Left lung (tissue), 10 donors: ENCODE data around the gene RNF8. TPM values are rescaled to one million over a fixed set of nuclear protein-coding genes. Genes with fewer than 3 reads are reported as not detected.
A peak's percentile ranks its signal among the peaks of the same experiment; 100 is the strongest.
"Not testable (repeated sequence)": the region's sequence is repeated elsewhere in the genome, so short reads cannot be mapped to it uniquely, and the experiment has no call there.

Source experiments
- ATAC-seq: fragments of 200-7000 bp; cut with Tn5 transposase; one replicate; pipeline ENCODE4 v1.9.1; 2020; ENCODE audit warnings: moderate library complexity
- DNase-seq, 4 donors: peaks; one replicate each; pipeline ENCODE4 v3.0.0-alpha.2; 2013 to 2020
- H3K27ac ChIP-seq, 2 donors: fragments of 200-600 bp; sonication (generic) in 1 of 2; one replicate each; pipeline versions ENCODE4 v1.5.0 to v1.8.0; 2020 to 2021
- H3K27me3 ChIP-seq, 2 donors: fragments of 200-600 bp; sonication (generic) in 1 of 2; one replicate each; pipeline versions ENCODE4 v1.5.0 to v1.8.0; 2020 to 2021
- H3K36me3 ChIP-seq, 2 donors: fragments of 200-600 bp; sonication (generic) in 1 of 2; one replicate each; pipeline versions ENCODE4 v1.5.0 to v1.8.0; 2020 to 2021
- H3K4me1 ChIP-seq, 2 donors: fragments of 200-600 bp; one replicate each; pipeline ENCODE4 v1.8.0; 2021
- H3K4me3 ChIP-seq, 2 donors: fragments of 200-600 bp; sonication (generic) in 1 of 2; one replicate each; pipeline versions ENCODE4 v1.5.0 to v1.8.0; 2020 to 2021; ENCODE audit warnings: mild to moderate bottlenecking in 1 of 2
- H3K9me3 ChIP-seq, 2 donors: fragments of 200-600 bp; sonication (generic) in 1 of 2; one replicate each; pipeline versions ENCODE4 v1.5.0 to v1.8.0; 2020 to 2021
- intact Hi-C, 2 donors: fragments of 100-400 bp; cut with DNase I; formaldehyde crosslinking; loops; one replicate each; pipeline versions ENCODE4 v1.11.2 to v1.14.2; 2022
- polyA plus RNA-seq, 6 donors: library from polyadenylated mRNA; unstranded; fragments of 120-200 nt; gene quantifications; one replicate each; pipeline ENCODE4 v1.2.1, GENCODE V29; 2013; ENCODE audit not compliant: insufficient read length in 6 of 6
- total RNA-seq, 2 donors: library from RNA; stranded (reverse); fragmentation: NEBNext Ultra II Directional; extraction: Animal tissue kit (Norgen Biotek cat#: 25700); gene quantifications; one replicate each; pipeline ENCODE4 v1.2.1, GENCODE V29; 2021
- TF ChIP-seq, protein P1 (sequence below), 2 donors: fragments of 200-600 bp; sonication (generic) in 1 of 2; IDR thresholded peaks; one replicate each; pipeline versions ENCODE4 v1.5.0 to v1.8.0; 2021; ENCODE audit warnings: antibody characterized with exemption in 2 of 2
- donor health status: DM: no; HTN: yes; CAD: no.
- donor health status: DM: no; HTN: no; CAD: no.

Gene RNF8
- total and polyA plus RNA-seq, 8 donors, result 11.8 to 46.1 (median 34.8) TPM

GRCh38 chr6:37306624-37307222 lies 47.1 kb upstream of the RNF8 start:
- DNase-seq (no peak), ATAC-seq (no peak)
- H3K27me3 ChIP-seq, result no peaks in the 10 kb centered on the region
- H3K36me3 ChIP-seq, result peaks cover 0 to 47% of the 10 kb centered on the region in 2 donors
- H3K4me3 ChIP-seq, result no peak overlapping the region
- H3K27ac ChIP-seq, result no peak overlapping the region
- no peaks in the 10 kb centered on the region for H3K9me3 ChIP-seq
- TF ChIP-seq, protein P1, sequence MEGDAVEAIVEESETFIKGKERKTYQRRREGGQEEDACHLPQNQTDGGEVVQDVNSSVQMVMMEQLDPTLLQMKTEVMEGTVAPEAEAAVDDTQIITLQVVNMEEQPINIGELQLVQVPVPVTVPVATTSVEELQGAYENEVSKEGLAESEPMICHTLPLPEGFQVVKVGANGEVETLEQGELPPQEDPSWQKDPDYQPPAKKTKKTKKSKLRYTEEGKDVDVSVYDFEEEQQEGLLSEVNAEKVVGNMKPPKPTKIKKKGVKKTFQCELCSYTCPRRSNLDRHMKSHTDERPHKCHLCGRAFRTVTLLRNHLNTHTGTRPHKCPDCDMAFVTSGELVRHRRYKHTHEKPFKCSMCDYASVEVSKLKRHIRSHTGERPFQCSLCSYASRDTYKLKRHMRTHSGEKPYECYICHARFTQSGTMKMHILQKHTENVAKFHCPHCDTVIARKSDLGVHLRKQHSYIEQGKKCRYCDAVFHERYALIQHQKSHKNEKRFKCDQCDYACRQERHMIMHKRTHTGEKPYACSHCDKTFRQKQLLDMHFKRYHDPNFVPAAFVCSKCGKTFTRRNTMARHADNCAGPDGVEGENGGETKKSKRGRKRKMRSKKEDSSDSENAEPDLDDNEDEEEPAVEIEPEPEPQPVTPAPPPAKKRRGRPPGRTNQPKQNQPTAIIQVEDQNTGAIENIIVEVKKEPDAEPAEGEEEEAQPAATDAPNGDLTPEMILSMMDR (IDR thresholded peaks at IDR 0.05), result no peak
- peaks cover 0 to 5% of the 10 kb centered on the region in 2 donors for H3K4me1 ChIP-seq
- intact Hi-C loops, result no loop called here

DNA sequence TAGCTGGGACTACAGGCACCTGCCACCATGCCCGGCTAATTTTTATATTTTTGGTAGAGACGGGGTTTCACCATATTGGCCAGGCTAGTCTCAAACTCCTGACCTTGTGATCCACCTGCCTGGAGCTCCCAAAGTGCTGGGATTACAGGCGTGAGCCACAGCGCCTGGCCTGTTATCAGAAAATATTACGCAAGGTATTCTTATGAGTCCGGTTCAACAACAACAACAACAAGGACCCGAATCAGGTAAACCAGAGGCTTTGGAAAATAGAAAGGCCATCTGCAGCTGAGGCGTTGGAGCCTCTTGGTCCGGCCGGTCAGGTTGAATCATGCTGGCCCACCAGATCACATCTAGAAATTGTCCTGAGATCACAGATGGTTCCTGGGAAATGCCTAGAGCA lies 46.3 kb upstream of the RNF8 start:
- ATAC-seq, intact Hi-C loops, H3K4me1 ChIP-seq, H3K27me3 ChIP-seq, H3K9me3 ChIP-seq, H3K4me3 ChIP-seq: not testable (repeated sequence)
- peak in 1 of 4 donors; percentile 24 for DNase-seq
- Histone ChIP-seq H3K27ac (peak overlapping the region in 1 of 2 donors; percentile 40), H3K36me3 (peaks cover 0 to 39% of the 10 kb centered on the region in 2 donors)

- DNase-seq, result peak in 3 of 4 donors; percentile 59 to 95 (median 91)
- Histone ChIP-seq H3K4me3 (no peak overlapping the region), H3K9me3 (no peaks in the 10 kb centered on the region), H3K27me3 (no peaks in the 10 kb centered on the region), H3K36me3 (peaks cover 0 to 38% of the 10 kb centered on the region in 2 donors), H3K4me1 (peaks cover 0 to 7% of the 10 kb centered on the region in 2 donors), H3K27ac (peak overlapping the region in 1 of 2 donors; percentile 40)
- ATAC-seq, result peak; percentile 79
- intact Hi-C loops, result no loop called here
- TF ChIP-seq, protein P1 (IDR thresholded peaks at IDR 0.05), result no peak
These were observed 45.5 kb upstream of the RNF8 start for GRCh38 chr6:37308069-37308815.

DNA sequence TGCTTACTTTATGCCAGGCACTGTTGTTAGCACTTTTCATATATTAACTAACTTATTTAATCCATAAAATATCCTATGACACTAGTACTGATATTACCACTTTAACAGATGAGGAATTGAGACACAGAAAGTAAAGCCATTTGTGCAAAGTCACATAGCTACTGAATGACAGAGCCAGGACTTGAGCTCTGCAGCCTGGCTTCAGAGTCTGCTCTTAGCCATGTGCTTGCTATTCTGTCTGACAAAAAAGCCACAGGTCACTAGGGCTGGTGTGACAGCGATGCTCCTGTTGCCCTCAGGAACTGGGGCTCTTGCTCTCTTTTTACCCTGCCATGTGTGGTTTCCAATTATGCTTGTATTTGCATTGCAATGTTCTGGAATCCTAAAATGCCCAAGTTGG lies 44.7 kb upstream of the RNF8 start:
- intact Hi-C loops, result no loop called here
- no peak overlapping the region for H3K4me3 ChIP-seq
- peak overlapping the region in 1 of 2 donors; percentile 40 for H3K27ac ChIP-seq
- TF ChIP-seq, protein P1 (IDR thresholded peaks at IDR 0.05), result no peak
- no peaks in the 10 kb centered on the region for H3K27me3 ChIP-seq
- ATAC-seq (peak; percentile 10), DNase-seq (no peak)
- no peaks in the 10 kb centered on the region for H3K9me3 ChIP-seq
- H3K4me1 ChIP-seq, result peaks cover 0 to 7% of the 10 kb centered on the region in 2 donors
- peaks cover 0 to 38% of the 10 kb centered on the region in 2 donors for H3K36me3 ChIP-seq

- ATAC-seq (no peak), DNase-seq (no peak)
- intact Hi-C loops, result no loop called here
- no peaks in the 10 kb centered on the region for H3K27me3 ChIP-seq
- H3K4me3 ChIP-seq, result no peak overlapping the region
- H3K9me3 ChIP-seq, result no peaks in the 10 kb centered on the region
- no peak overlapping the region for H3K27ac ChIP-seq
- TF ChIP-seq, protein P1 (IDR thresholded peaks at IDR 0.05), result no peak
- peaks cover 0 to 42% of the 10 kb centered on the region in 2 donors for H3K36me3 ChIP-seq
- H3K4me1 ChIP-seq, result peaks cover 0 to 7% of the 10 kb centered on the region in 2 donors
These were observed 44.1 kb upstream of the RNF8 start for GRCh38 chr6:37309692-37310091.
